Dermis lymphatic vessel endothelial cell (primary cell): Measurements from ENCODE around the gene AKNA. TPM values are rescaled to one million over a fixed set of nuclear protein-coding genes. Genes with fewer than 3 reads are reported as not detected.

Source experiments
- total RNA-seq: library from RNA; depleted of rRNA; stranded (reverse); fragments of >200 nt; gene quantifications from 2 replicates; pipeline ENCODE4 v1.2.1, GENCODE V29; 2014

AKNA gene
- total RNA-seq = 0.43 and 0.77 TPM in 2 replicates

DNA sequence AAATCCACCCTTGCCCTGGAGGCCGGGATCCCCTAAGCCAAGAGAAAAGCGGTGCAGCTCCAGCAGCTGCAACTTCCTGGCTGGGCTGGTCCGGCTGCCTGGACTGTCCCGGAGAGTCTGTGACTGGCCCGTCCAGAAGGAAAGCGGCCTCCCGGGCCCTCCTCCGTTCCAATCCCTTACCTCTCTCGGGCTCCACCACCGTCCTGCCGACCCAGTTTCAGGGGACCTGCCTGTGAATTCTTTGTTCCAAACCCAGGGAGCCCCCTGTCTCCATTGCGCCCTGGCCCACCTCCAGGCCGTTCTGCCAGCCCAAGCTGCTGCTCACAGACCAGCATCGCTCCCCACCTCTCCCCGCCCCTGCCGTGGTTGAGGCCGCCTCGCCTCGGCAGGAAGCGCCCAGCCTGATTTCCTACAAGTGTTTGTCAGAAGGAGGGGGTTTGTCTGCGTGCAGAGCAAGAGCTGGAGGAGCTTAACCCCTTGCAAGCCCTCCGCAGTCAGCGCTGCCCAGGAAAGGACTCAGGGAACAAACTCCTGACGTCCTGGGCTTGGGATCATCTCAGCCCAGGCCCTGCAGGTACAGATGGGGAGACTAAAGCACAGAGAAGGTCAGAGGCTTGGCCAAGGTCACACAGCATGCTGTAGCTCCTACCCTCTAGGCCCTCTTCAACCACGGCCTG is at the start of gene AKNA:
Gene AKNA, minus strand, starts transcription at position 303 of the 677 bp plus-strand sequence. CDS start 6,649 bp downstream, outside the sequence.

GRCh38 chr9:114329625-114330022 is 58.2 kb downstream of the AKNA start, which contains the start of gene ORM2:
Gene ORM2 (plus strand): TSS chr9:114329869. CDS start chr9:114329905, 36 bp downstream.

DNA sequence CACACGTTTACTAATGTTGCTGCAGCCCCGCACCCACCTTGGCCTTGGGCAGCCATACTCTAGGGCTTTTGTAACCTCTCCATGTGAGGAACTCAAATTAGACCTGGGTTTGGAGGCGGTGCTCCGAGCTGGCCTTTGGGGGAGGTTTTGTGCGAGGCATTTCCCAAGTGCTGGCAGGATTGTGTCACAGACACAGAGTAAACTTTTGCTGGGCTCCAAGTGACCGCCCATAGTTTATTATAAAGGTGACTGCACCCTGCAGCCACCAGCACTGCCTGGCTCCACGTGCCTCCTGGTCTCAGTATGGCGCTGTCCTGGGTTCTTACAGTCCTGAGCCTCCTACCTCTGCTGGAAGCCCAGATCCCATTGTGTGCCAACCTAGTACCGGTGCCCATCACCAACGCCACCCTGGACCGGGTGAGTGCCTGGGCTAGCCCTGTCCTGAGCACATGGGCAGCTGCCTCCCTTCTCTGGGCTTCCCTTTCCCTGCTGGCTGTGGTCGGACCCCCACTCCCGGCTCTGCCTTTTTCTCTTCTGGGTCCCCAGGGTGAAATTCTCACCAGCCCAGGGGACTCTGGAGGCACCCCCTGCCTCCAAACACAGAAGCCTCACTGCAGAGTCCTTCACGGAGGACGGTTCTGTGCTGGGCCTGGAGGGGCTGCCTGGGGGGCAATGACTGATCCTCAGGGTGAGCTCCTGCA is 64.8 kb downstream of the AKNA start, which contains the start of gene ORM1:
Gene ORM1, plus strand, starts transcription at position 268 of the 701 bp plus-strand sequence. Its CDS starts 36 bp downstream, at position 304.

Other genes with a start within 250 kb of the AKNA start
- gene COL27A1, start 232.4 kb downstream of the AKNA start, total RNA-seq = 0.22 and 0.69 TPM in 2 replicates
- not detected in 2 replicates for gene ORM1, start 64.9 kb downstream of the AKNA start, total RNA-seq
- not detected in 2 replicates for gene ORM2, start 58.1 kb downstream of the AKNA start, total RNA-seq
- gene WHRN, start 117.5 kb upstream of the AKNA start, total RNA-seq = 0.22 and 0.34 TPM in 2 replicates
- gene ATP6V1G1, start 199.8 kb upstream of the AKNA start, total RNA-seq = 135 and 144 TPM in 2 replicates
- gene TMEM268, start 223.3 kb upstream of the AKNA start, total RNA-seq = 4.9 and 6.6 TPM in 2 replicates